ENCODE measurements around the gene TEAD3. TPM values are rescaled to one million over a fixed set of nuclear protein-coding genes. Genes with fewer than 3 reads are reported as not detected.

Gene TEAD3
- total RNA-seq, 4 donors from 2014 or later = 10.2 to 107 (median 17.2) TPM

GRCh38 chr6:35453236-35453635, 43.6 kb downstream of the TEAD3 start:
- Histone ChIP-seq H3K36me3 (no peaks in the 10 kb centered on the region), H3K27me3 (no peaks in the 10 kb centered on the region), H3K9me3 (no peaks in the 10 kb centered on the region), H3K4me3 (peak overlapping the region in 1 of 2 donors; percentile 61), H3K4me1 (no peaks in the 10 kb centered on the region), H3K27ac (peak overlapping the region; percentile 79 to 82)
- intact Hi-C loops (cut with DNase I; ENCODE audit: low total_unique reads) = no loop called here
- no peak for TF ChIP-seq POLR2A (IDR thresholded peaks at IDR 0.05)
- TF ChIP-seq, protein P1, sequence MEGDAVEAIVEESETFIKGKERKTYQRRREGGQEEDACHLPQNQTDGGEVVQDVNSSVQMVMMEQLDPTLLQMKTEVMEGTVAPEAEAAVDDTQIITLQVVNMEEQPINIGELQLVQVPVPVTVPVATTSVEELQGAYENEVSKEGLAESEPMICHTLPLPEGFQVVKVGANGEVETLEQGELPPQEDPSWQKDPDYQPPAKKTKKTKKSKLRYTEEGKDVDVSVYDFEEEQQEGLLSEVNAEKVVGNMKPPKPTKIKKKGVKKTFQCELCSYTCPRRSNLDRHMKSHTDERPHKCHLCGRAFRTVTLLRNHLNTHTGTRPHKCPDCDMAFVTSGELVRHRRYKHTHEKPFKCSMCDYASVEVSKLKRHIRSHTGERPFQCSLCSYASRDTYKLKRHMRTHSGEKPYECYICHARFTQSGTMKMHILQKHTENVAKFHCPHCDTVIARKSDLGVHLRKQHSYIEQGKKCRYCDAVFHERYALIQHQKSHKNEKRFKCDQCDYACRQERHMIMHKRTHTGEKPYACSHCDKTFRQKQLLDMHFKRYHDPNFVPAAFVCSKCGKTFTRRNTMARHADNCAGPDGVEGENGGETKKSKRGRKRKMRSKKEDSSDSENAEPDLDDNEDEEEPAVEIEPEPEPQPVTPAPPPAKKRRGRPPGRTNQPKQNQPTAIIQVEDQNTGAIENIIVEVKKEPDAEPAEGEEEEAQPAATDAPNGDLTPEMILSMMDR (IDR thresholded peaks at IDR 0.05) = no peak
- DNase-seq = no peak

- intact Hi-C loops (cut with DNase I; ENCODE audit: low total_unique reads) = no loop called here
These were observed 44.4 kb downstream of the TEAD3 start, which contains the start of gene FANCE for GRCh38 chr6:35452183-35453090. TSS of gene FANCE (plus strand) at chr6:35452338. CDS start at chr6:35452546, 208 bp downstream.

GRCh38 chr6:35451354-35452182, 45.3 kb downstream of the TEAD3 start:
- Histone ChIP-seq H3K9me3 (no peaks in the 10 kb centered on the region), H3K36me3 (no peaks in the 10 kb centered on the region), H3K27me3 (no peaks in the 10 kb centered on the region), H3K4me3 (peak overlapping the region; percentile 39 to 61), H3K4me1 (no peaks in the 10 kb centered on the region), H3K27ac (peak overlapping the region; percentile 79 to 82)
- DNase-seq = peak; percentile 34 to 60
- intact Hi-C loops (cut with DNase I; ENCODE audit: low total_unique reads) = no loop called here
- TF ChIP-seq POLR2A (IDR thresholded peaks at IDR 0.05) = no peak
- TF ChIP-seq, protein P1 (IDR thresholded peaks at IDR 0.05) = no peak

More at GRCh38 chr6:35452183-35453090, 44.4 kb downstream of the TEAD3 start, which contains the start of gene FANCE:
- H3K27ac ChIP-seq = peak within 1 kb of the TSS; percentile 79 to 82
- TF ChIP-seq, protein P1 (IDR thresholded peaks at IDR 0.05) = peak in 2 of 4 experiments; percentile 7 to 33
- peak; percentile 67 to 70 for TF ChIP-seq POLR2A (IDR thresholded peaks at IDR 0.05)
- no peaks in the 10 kb centered on the region for H3K27me3 ChIP-seq
- H3K4me1 ChIP-seq = no peaks in the 10 kb centered on the region
- peak within 1 kb of the TSS; percentile 39 to 61 for H3K4me3 ChIP-seq
- H3K36me3 ChIP-seq = no peaks in the 10 kb centered on the region
- DNase-seq = peak; percentile 94 to 98
- no peaks in the 10 kb centered on the region for H3K9me3 ChIP-seq

DNA sequence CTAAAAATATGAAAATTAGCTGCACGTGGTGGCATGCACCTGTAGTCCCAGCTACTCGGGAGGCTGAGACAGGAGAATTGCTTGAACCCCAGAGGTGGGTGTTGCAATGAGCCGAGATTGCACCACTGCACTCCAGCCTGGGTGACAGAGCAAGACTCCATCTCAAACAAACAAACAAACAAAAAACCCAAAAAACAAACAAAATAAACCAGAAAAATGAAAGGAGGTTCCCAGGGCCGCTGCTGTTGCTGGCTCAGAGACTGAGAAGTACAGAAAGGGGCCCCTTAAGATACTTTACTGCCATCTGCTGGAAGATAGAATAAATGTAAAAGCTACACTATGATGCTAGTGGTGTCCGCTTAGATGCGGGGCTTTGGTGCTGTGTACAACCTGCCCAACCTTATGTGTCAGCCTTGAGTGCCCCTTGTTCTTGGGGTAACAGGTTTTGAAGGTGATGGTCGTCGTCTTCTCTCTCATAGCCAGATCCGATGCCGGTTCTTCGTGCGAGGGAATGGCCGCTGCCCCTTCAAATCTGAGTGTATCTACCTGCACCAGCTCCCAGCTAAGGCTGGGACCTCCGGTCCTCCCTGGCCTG, 47.5 kb downstream of the TEAD3 start:
- Histone ChIP-seq H3K4me1 (no peaks in the 10 kb centered on the region), H3K4me3 (no peak overlapping the region), H3K27me3 (no peaks in the 10 kb centered on the region), H3K36me3 (no peaks in the 10 kb centered on the region), H3K27ac (no peak overlapping the region), H3K9me3 (no peaks in the 10 kb centered on the region)
- no peak for TF ChIP-seq POLR2A (IDR thresholded peaks at IDR 0.05)
- TF ChIP-seq, protein P1 (IDR thresholded peaks at IDR 0.05) = peak; percentile 65 to 84 (median 72)
- no peak for DNase-seq
- intact Hi-C loops (cut with DNase I; ENCODE audit: low total_unique reads) = no loop called here
